ENCODE data around the gene PPIL6. TPM values are rescaled to one million over a fixed set of nuclear protein-coding genes. Genes with fewer than 3 reads are reported as not detected.

Gene PPIL6
- total RNA-seq, 1 experiment from 2014 or later = 2.6 TPM

DNA sequence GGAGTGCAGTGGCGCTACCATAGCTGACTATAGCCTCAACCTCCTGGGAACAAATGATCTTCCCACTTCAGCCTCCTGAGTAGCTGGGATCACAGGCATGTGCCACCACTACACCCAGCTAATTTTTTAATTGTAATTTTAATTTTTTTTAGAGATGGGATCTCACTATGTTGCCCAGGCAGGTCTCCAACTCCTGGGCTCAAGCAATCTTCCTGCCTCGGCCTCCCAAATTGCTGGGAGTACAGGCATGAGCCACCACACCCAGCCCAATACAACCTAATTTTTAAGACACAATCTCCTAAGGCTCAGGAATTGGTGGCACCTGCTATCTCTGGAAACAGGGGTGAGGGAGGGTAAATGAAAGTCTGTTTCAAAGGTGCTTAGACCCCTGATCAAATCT is 36.8 kb upstream of the PPIL6 start:
- CTCF ChIA-PET = no interaction called here
- intact Hi-C loops (cut with micrococcal nuclease; ENCODE audit: unreplicated experiment) = no loop called here
- no peak for DNase-seq
- TF ChIP-seq CTCF (IDR thresholded peaks at IDR 0.05; ENCODE audit: unreplicated experiment) = no peak
- no peaks in the 10 kb centered on the region for H3K27me3 Mint-ChIP-seq (ENCODE audit: unreplicated experiment)
- no TSS peak for BruUV-seq (replicated peaks)
- peaks cover 42% of the 10 kb centered on the region for H3K4me1 Mint-ChIP-seq (ENCODE audit: low read depth, unreplicated experiment)
- no peaks in the 10 kb centered on the region for H3K9me3 Mint-ChIP-seq (ENCODE audit: low read depth, unreplicated experiment)
- no peak overlapping the region for H3K27ac Mint-ChIP-seq (ENCODE audit: unreplicated experiment)
- peak overlapping the region; percentile 26 for H3K4me3 Mint-ChIP-seq (ENCODE audit: low read depth, unreplicated experiment)
- peaks cover 59% of the 10 kb centered on the region for H3K36me3 Mint-ChIP-seq (ENCODE audit: insufficient read depth, unreplicated experiment)

GRCh38 chr6:109475625-109476024 is 35.2 kb upstream of the PPIL6 start:
- CTCF ChIA-PET = no interaction called here
- H3K4me1 Mint-ChIP-seq (ENCODE audit: low read depth, unreplicated experiment) = peaks cover 27% of the 10 kb centered on the region
- BruUV-seq (replicated peaks) = no TSS peak

DNA sequence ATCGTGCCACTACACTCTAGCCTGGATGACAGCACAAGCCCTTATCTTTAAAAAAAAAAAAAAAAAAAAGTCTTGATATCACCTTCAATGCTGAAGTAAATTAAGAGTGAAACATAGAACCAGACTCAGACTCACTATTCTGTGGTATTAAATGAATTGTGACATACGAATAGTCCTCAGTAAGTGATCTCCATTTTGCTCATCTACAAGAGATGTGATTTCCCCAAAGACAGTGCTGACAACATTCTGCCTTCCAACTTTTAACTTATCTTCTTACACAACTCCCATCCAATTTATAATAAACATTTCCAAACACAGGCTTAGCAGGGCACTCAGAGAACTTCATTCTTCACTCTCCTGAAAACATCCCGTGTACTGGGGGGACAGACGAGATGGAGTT is 34.6 kb upstream of the PPIL6 start:
- Mint-ChIP-seq H3K4me1 (ENCODE audit: low read depth, unreplicated experiment) (peaks cover 23% of the 10 kb centered on the region), H3K36me3 (ENCODE audit: insufficient read depth, unreplicated experiment) (peaks cover 55% of the 10 kb centered on the region), H3K27me3 (ENCODE audit: unreplicated experiment) (no peaks in the 10 kb centered on the region), H3K27ac (ENCODE audit: unreplicated experiment) (no peak overlapping the region), H3K9me3 (ENCODE audit: low read depth, unreplicated experiment) (no peaks in the 10 kb centered on the region), H3K4me3 (ENCODE audit: low read depth, unreplicated experiment) (no peak overlapping the region)
- no TSS peak for BruUV-seq (replicated peaks)
- no peak for TF ChIP-seq CTCF (IDR thresholded peaks at IDR 0.05; ENCODE audit: unreplicated experiment)
- intact Hi-C loops (cut with micrococcal nuclease; ENCODE audit: unreplicated experiment) = no loop called here
- no peak for DNase-seq
- CTCF ChIA-PET = no interaction called here

More at GRCh38 chr6:109475625-109476024, 35.2 kb upstream of the PPIL6 start:
- Mint-ChIP-seq H3K27ac (ENCODE audit: unreplicated experiment) (no peak overlapping the region), H3K36me3 (ENCODE audit: insufficient read depth, unreplicated experiment) (peaks cover 55% of the 10 kb centered on the region), H3K27me3 (ENCODE audit: unreplicated experiment) (no peaks in the 10 kb centered on the region), H3K9me3 (ENCODE audit: low read depth, unreplicated experiment) (no peaks in the 10 kb centered on the region), H3K4me3 (ENCODE audit: low read depth, unreplicated experiment) (no peak overlapping the region)
- TF ChIP-seq CTCF (IDR thresholded peaks at IDR 0.05; ENCODE audit: unreplicated experiment) = no peak
- DNase-seq = no peak
- intact Hi-C loops (cut with micrococcal nuclease; ENCODE audit: unreplicated experiment) = no loop called here

DNA sequence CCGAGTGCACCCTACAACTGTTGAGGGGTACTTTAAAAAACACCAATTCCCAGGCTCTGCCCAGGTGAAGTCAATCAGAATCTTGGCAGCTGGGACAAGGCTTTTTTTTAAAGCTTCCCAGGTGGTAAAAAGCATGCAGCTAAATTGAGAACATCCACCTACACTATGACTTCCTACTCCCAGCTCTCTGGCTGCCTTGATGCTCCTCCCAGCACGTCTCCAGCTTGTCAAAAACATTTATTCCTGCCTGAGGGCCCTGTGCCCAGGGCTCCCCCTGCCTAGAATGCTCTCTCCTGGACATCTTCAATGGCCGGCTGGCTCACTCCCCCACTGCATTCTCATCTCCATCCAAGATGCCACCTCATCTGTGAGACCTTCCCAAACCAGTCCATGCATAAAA is 32.7 kb upstream of the PPIL6 start:
- intact Hi-C loops (cut with micrococcal nuclease; ENCODE audit: unreplicated experiment) = no loop called here
- no peak for TF ChIP-seq CTCF (IDR thresholded peaks at IDR 0.05; ENCODE audit: unreplicated experiment)
- Mint-ChIP-seq H3K36me3 (ENCODE audit: insufficient read depth, unreplicated experiment) (peaks cover 53% of the 10 kb centered on the region), H3K27me3 (ENCODE audit: unreplicated experiment) (no peaks in the 10 kb centered on the region), H3K4me1 (ENCODE audit: low read depth, unreplicated experiment) (peaks cover 15% of the 10 kb centered on the region), H3K27ac (ENCODE audit: unreplicated experiment) (no peak overlapping the region), H3K9me3 (ENCODE audit: low read depth, unreplicated experiment) (no peaks in the 10 kb centered on the region), H3K4me3 (ENCODE audit: low read depth, unreplicated experiment) (no peak overlapping the region)
- no TSS peak for BruUV-seq (replicated peaks)
- no peak for DNase-seq
- CTCF ChIA-PET = no interaction called here

Data from Calu3 (cell line).